Liver (tissue), 9 donors: ENCODE measurements around the gene CDPF1. TPM values are rescaled to one million over a fixed set of nuclear protein-coding genes. Genes with fewer than 3 reads are reported as not detected.

Source experiments
- DNase-seq: peaks from one replicate; pipeline ENCODE4 v3.0.0-alpha.2; 2017; ENCODE audit warnings: low spot score
- H3K27ac ChIP-seq, 2 donors: one replicate each; pipeline ENCODE4 v1.7.0; 2013; ENCODE audit warnings: inconsistent platforms in 2 of 2, low read length in 2 of 2, control low read depth in 1 of 2, low read depth in 1 of 2, mild to moderate bottlenecking in 1 of 2
- H3K27me3 ChIP-seq, 4 donors: one replicate each; pipeline versions ENCODE4 v1.6.1 to v1.7.0; 2013; ENCODE audit warnings: low read length in 3 of 4, inconsistent platforms in 1 of 4, mild to moderate bottlenecking in 1 of 4, moderate library complexity in 1 of 4; ENCODE audit not compliant: control insufficient read depth in 4 of 4, insufficient read depth in 4 of 4
- H3K36me3 ChIP-seq, 4 donors: one replicate each; pipeline versions ENCODE4 v1.6.1 to v1.7.0; 2013; ENCODE audit warnings: low read length in 3 of 4, mild to moderate bottlenecking in 3 of 4, low read depth in 1 of 4, moderate library complexity in 1 of 4; ENCODE audit not compliant: control insufficient read depth in 4 of 4, insufficient read depth in 3 of 4
- H3K4me1 ChIP-seq, 4 donors: one replicate each; pipeline versions ENCODE4 v1.6.1 to v1.7.0; 2013; ENCODE audit warnings: low read length in 3 of 4, mild to moderate bottlenecking in 3 of 4, moderate library complexity in 1 of 4; ENCODE audit not compliant: control insufficient read depth in 4 of 4, insufficient read depth in 4 of 4
- H3K4me3 ChIP-seq, 3 donors: one replicate each; pipeline versions ENCODE4 v1.6.1 to v1.7.0; 2013; ENCODE audit warnings: low read length in 3 of 3, control low read depth in 1 of 3, low read depth in 1 of 3, mild to moderate bottlenecking in 1 of 3
- H3K9ac ChIP-seq, 2 donors: one replicate each; pipeline ENCODE4 v1.7.0; 2013; ENCODE audit warnings: low read length in 2 of 2, mild to moderate bottlenecking in 2 of 2, moderate library complexity in 2 of 2, control low read depth in 1 of 2, low read depth in 1 of 2
- H3K9me3 ChIP-seq, 4 donors: one replicate each; pipeline versions ENCODE4 v1.6.1 to v1.7.0; 2013; ENCODE audit warnings: low read length in 3 of 4; ENCODE audit not compliant: control insufficient read depth in 4 of 4
- EGR1 ChIP-seq, 2 donors: IDR thresholded peaks; 2 replicates each; pipeline ENCODE4 v1.6.1; 2016 to 2018; ENCODE audit warnings: antibody characterized with exemption in 2 of 2, low read depth in 2 of 2
- FOXA1 ChIP-seq: IDR thresholded peaks from 2 replicates; pipeline ENCODE4 v1.6.1; 2016; ENCODE audit warnings: antibody characterized with exemption
- FOXA2 ChIP-seq: IDR thresholded peaks from 2 replicates; pipeline ENCODE4 v1.6.1; 2016; ENCODE audit warnings: antibody characterized with exemption
- HNF4A ChIP-seq, 2 donors: conservative IDR thresholded peaks; 2 replicates each; pipeline ENCODE4 v1.6.1; 2016; ENCODE audit warnings: antibody characterized with exemption in 2 of 2, mild to moderate bottlenecking in 2 of 2
- JUND ChIP-seq, 2 donors: IDR thresholded peaks; 2 replicates each; pipeline ENCODE4 v1.6.1; 2016; ENCODE audit warnings: antibody characterized with exemption in 2 of 2
- NR2F2 ChIP-seq: IDR thresholded peaks from 2 replicates; pipeline ENCODE4 v1.6.1; 2016; ENCODE audit warnings: antibody characterized with exemption
- RAD21 ChIP-seq, 2 donors: IDR thresholded peaks; 2 replicates each; pipeline ENCODE4 v1.6.1; 2016; ENCODE audit warnings: antibody characterized with exemption in 2 of 2, mild to moderate bottlenecking in 2 of 2
- RXRA ChIP-seq, 2 donors: IDR thresholded peaks; 2 replicates each; pipeline ENCODE4 v1.6.1; 2017 to 2018; ENCODE audit warnings: antibody characterized with exemption in 2 of 2, mild to moderate bottlenecking in 1 of 2
- SP1 ChIP-seq: IDR thresholded peaks from 2 replicates; pipeline ENCODE4 v1.6.1; 2018; ENCODE audit warnings: antibody characterized with exemption, mild to moderate bottlenecking
- TAF1 ChIP-seq: conservative IDR thresholded peaks from 2 replicates; pipeline ENCODE4 v1.6.1; 2016; ENCODE audit warnings: antibody characterized with exemption, mild to moderate bottlenecking
- WGBS: extraction: QIAGEN DNeasy Blood & Tissue Kit; methylation state at CpG from one replicate; pipeline ENCODE4 v1.1.7; 2013; 5-methylcytosine and 5-hydroxymethylcytosine counted together
- polyA plus RNA-seq, 2 donors: library from polyadenylated mRNA; stranded (reverse) in 1 of 2; unstranded in 1 of 2; fragments of 200-250 nt in 1 of 2; fragments of >200 nt in 1 of 2; fragmentation: Nextera tagmentation in 1 of 2; extraction: Ambion mirVana in 1 of 2; gene quantifications; one replicate each; pipeline versions ENCODE4 v1.2.1 to v1.2.3, GENCODE V29; 2013 to 2015
- total RNA-seq, 2 donors: library from RNA; depleted of rRNA; stranded (reverse); fragments of >200 nt; gene quantifications; one replicate each; pipeline ENCODE4 v1.2.3, GENCODE V29; 2014
- TF ChIP-seq, protein P1 (sequence below): IDR thresholded peaks from 2 replicates; pipeline ENCODE4 v1.6.1; 2016; ENCODE audit warnings: antibody characterized with exemption, mild to moderate bottlenecking
- TF ChIP-seq, protein P2 (sequence below): IDR thresholded peaks from 2 replicates; pipeline ENCODE4 v1.6.1; 2016; ENCODE audit warnings: antibody characterized with exemption
- TF ChIP-seq, protein P3 (sequence below): IDR thresholded peaks from 2 replicates; pipeline ENCODE4 v1.6.1; 2016; ENCODE audit warnings: antibody characterized with exemption
- TF ChIP-seq, protein P4 (sequence below): fragments of 150-350 bp; IDR thresholded peaks from 2 replicates; pipeline ENCODE4 v1.5.1; 2017; ENCODE audit warnings: improper control_type of control experiment, low read depth, low read length; ENCODE audit not compliant: missing input control
- donor health status: healthy.
- donor health status: healthy.
- donor health status: healthy.
- donor health status: healthy.
- donor health status: healthy.

CDPF1 gene
- total and polyA plus RNA-seq, 4 donors = 3.9 to 6.6 (median 5.3) TPM

DNA sequence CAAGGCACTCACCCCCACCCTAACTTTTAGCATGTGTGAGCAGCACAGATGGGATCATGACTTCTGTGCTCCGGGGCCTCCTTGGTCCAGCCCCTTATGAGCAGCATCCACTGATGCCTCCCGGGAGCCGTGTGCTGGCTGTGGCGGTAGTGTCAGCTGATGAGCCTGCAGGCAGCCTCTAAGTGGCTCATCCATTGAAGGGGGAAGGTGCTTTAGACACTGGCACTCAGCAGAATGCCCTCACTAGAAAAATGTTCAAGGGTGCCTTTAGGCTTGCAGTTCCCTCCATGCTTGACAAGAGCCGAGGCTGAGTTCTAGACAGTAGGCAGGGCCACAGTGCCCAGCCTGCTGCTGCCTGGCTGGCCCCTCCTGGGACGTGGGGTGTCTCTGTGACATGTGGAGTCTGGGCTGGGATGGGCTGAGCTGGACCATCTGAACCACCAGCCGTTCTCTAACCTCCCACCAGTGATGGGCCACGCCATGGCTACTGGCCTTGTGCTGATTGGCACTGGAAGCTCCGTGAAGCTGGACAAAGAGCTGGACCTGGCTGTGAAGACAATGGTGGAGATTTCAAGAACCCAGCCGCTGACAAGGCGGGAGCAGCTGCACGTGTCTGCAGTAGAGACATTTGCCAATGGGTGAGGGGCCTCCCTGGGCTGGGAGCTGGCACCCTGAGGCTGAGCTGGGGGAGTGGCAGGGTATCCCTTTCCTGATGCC is 23.5 kb upstream of the CDPF1 start:
- Histone ChIP-seq H3K36me3 (peaks cover 24 to 68% (median 57%) of the 10 kb centered on the region in 4 donors), H3K9ac (no peak overlapping the region), H3K4me1 (peaks cover 0 to 23% (median 13%) of the 10 kb centered on the region in 4 donors), H3K27me3 (no peaks in the 10 kb centered on the region), H3K27ac (no peak overlapping the region), H3K4me3 (no peak overlapping the region), H3K9me3 (no peaks in the 10 kb centered on the region)
- WGBS = 91% methylated on average over 12 of the region's 12 CpGs
- no peak for DNase-seq
- TF ChIP-seq FOXA1 (no peak), RAD21 (IDR thresholded peaks at IDR 0.05) (no peak), HNF4A (conservative IDR thresholded peaks at IDR 0.05) (no peak)

DNA sequence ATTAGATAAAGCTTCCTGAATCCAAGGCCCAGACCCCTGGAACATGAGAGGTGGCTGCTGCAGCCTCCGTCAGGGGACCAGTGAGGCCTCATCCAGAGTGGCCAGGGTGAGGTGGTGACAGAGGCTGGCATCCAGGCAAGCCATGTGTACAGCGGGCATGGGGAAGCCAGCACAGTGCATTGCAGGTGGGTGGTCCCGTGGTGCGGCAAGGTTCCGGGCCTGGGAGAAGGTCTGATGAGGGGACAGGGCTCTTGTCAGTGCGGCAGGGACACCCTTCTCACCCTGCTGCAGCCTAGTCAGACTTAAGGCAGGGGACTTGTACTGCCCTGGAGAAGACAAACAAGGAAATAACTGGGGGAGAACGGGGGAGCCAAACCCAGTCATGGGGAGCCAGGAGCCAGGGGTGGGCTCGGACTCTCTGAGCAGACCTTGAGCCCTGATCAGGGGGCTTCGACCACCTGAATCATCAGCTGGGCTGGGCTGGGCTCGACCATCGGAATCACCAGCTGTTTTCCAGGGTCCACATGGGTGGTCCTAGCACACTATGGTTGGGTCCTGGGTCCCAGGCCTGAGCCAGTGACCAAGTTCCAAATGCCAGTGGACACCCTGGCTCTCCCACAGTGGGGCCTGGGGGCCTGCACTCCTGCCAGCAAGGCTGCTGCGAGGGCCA is 22.8 kb upstream of the CDPF1 start:
- Histone ChIP-seq H3K36me3 (peaks cover 19 to 61% (median 50%) of the 10 kb centered on the region in 4 donors), H3K9me3 (no peaks in the 10 kb centered on the region), H3K27ac (no peak overlapping the region), H3K9ac (no peak overlapping the region), H3K4me3 (no peak overlapping the region), H3K27me3 (no peaks in the 10 kb centered on the region), H3K4me1 (peaks cover 0 to 23% (median 13%) of the 10 kb centered on the region in 4 donors)
- no peak for DNase-seq
- 97% methylated on average over 12 of the region's 12 CpGs for WGBS
- TF ChIP-seq EGR1 (IDR thresholded peaks at IDR 0.05; ENCODE audit: low read depth in 2 of 2) = no peak

DNA sequence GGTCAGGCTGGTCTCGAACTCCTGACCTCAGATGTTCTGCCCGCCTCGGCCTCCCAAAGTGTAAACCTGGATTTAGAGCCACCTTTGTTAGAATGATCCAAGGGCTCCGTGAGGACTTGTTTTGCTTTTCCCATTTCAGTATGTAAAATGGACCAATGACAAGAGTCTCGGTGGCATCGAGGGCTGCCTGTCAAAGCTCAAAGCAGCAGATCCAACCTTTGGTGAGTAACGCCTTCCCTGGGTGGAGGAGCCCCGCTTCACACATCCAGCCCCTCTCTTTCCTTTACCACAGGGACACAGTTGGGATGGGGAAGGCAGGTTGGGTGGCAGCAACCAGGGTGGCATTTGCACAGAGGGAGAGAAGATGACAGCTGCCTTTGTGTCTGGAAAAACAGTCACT is 22.1 kb upstream of the CDPF1 start:
- peaks cover 0 to 23% (median 16%) of the 10 kb centered on the region in 4 donors for H3K4me1 ChIP-seq
- no peaks in the 10 kb centered on the region for H3K27me3 ChIP-seq
- no peak overlapping the region for H3K4me3 ChIP-seq
- TF ChIP-seq TAF1 (no peak), NR2F2 (no peak)
- no peak overlapping the region for H3K27ac ChIP-seq
- H3K36me3 ChIP-seq = peaks cover 19 to 55% (median 45%) of the 10 kb centered on the region in 4 donors
- 96% methylated on average over 8 of the region's 8 CpGs for WGBS
- DNase-seq = no peak
- H3K9me3 ChIP-seq = no peaks in the 10 kb centered on the region
- H3K9ac ChIP-seq = no peak overlapping the region

DNA sequence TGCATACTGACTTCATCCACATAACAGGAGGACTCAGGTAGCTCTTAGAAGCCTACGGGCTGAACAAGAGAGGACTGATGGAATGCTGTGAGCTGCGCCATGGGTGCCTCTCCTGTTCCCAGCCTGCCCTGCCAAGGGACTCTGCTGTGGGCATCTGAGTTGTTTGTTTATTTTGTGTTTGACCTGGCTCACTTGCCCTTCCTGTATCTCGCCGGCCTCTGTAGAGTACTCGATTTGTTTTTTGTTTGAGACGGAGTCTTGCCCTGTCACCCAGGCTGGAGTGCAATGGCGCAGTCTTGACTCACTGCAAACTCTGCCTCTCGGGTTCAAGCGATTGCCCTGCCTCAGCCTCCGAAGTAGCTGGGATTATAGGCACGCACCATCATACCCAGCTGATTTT is 19.5 kb upstream of the CDPF1 start:
- Histone ChIP-seq H3K4me3 (peak overlapping the region; percentile 57 to 97 (median 97)), H3K27ac (peak overlapping the region; percentile 95 to 96)
- TF ChIP-seq FOXA1 (peak; percentile 26), EGR1 (IDR thresholded peaks at IDR 0.05; ENCODE audit: low read depth in 2 of 2) (no peak), HNF4A (conservative IDR thresholded peaks at IDR 0.05) (peak in 1 of 2 donors; percentile 64), JUND (IDR thresholded peaks at IDR 0.05) (no peak), NR2F2 (no peak), TAF1 (peak; percentile 92), RXRA (IDR thresholded peaks at IDR 0.05) (peak; percentile 53 to 74), SP1 (peak; percentile 8), FOXA2 (peak; percentile 44)
- TF ChIP-seq, protein P1, sequence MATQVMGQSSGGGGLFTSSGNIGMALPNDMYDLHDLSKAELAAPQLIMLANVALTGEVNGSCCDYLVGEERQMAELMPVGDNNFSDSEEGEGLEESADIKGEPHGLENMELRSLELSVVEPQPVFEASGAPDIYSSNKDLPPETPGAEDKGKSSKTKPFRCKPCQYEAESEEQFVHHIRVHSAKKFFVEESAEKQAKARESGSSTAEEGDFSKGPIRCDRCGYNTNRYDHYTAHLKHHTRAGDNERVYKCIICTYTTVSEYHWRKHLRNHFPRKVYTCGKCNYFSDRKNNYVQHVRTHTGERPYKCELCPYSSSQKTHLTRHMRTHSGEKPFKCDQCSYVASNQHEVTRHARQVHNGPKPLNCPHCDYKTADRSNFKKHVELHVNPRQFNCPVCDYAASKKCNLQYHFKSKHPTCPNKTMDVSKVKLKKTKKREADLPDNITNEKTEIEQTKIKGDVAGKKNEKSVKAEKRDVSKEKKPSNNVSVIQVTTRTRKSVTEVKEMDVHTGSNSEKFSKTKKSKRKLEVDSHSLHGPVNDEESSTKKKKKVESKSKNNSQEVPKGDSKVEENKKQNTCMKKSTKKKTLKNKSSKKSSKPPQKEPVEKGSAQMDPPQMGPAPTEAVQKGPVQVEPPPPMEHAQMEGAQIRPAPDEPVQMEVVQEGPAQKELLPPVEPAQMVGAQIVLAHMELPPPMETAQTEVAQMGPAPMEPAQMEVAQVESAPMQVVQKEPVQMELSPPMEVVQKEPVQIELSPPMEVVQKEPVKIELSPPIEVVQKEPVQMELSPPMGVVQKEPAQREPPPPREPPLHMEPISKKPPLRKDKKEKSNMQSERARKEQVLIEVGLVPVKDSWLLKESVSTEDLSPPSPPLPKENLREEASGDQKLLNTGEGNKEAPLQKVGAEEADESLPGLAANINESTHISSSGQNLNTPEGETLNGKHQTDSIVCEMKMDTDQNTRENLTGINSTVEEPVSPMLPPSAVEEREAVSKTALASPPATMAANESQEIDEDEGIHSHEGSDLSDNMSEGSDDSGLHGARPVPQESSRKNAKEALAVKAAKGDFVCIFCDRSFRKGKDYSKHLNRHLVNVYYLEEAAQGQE = no peak
- TF ChIP-seq, protein P2, sequence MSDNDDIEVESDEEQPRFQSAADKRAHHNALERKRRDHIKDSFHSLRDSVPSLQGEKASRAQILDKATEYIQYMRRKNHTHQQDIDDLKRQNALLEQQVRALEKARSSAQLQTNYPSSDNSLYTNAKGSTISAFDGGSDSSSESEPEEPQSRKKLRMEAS = no peak
- TF ChIP-seq, protein P3, sequence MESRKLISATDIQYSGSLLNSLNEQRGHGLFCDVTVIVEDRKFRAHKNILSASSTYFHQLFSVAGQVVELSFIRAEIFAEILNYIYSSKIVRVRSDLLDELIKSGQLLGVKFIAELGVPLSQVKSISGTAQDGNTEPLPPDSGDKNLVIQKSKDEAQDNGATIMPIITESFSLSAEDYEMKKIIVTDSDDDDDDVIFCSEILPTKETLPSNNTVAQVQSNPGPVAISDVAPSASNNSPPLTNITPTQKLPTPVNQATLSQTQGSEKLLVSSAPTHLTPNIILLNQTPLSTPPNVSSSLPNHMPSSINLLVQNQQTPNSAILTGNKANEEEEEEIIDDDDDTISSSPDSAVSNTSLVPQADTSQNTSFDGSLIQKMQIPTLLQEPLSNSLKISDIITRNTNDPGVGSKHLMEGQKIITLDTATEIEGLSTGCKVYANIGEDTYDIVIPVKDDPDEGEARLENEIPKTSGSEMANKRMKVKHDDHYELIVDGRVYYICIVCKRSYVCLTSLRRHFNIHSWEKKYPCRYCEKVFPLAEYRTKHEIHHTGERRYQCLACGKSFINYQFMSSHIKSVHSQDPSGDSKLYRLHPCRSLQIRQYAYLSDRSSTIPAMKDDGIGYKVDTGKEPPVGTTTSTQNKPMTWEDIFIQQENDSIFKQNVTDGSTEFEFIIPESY = no peak
- TF ChIP-seq, protein P4, sequence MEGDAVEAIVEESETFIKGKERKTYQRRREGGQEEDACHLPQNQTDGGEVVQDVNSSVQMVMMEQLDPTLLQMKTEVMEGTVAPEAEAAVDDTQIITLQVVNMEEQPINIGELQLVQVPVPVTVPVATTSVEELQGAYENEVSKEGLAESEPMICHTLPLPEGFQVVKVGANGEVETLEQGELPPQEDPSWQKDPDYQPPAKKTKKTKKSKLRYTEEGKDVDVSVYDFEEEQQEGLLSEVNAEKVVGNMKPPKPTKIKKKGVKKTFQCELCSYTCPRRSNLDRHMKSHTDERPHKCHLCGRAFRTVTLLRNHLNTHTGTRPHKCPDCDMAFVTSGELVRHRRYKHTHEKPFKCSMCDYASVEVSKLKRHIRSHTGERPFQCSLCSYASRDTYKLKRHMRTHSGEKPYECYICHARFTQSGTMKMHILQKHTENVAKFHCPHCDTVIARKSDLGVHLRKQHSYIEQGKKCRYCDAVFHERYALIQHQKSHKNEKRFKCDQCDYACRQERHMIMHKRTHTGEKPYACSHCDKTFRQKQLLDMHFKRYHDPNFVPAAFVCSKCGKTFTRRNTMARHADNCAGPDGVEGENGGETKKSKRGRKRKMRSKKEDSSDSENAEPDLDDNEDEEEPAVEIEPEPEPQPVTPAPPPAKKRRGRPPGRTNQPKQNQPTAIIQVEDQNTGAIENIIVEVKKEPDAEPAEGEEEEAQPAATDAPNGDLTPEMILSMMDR = no peak

More for the DNA sequence above, 19.5 kb upstream of the CDPF1 start:
- H3K4me1 ChIP-seq = peaks cover 0 to 28% (median 20%) of the 10 kb centered on the region in 4 donors
- 29% methylated on average over 11 of the region's 11 CpGs for WGBS
- H3K9me3 ChIP-seq = no peaks in the 10 kb centered on the region
- peaks cover 5 to 35% (median 25%) of the 10 kb centered on the region in 4 donors for H3K36me3 ChIP-seq
- H3K9ac ChIP-seq = peak overlapping the region in 1 of 2 donors; percentile 64
- H3K27me3 ChIP-seq = no peaks in the 10 kb centered on the region
- DNase-seq = no peak
